Measurements from ENCODE around the gene KRT75. TPM values are rescaled to one million over a fixed set of nuclear protein-coding genes. Genes with fewer than 3 reads are reported as not detected.

Gene KRT75
- not detected in 2 replicates for total RNA-seq

DNA sequence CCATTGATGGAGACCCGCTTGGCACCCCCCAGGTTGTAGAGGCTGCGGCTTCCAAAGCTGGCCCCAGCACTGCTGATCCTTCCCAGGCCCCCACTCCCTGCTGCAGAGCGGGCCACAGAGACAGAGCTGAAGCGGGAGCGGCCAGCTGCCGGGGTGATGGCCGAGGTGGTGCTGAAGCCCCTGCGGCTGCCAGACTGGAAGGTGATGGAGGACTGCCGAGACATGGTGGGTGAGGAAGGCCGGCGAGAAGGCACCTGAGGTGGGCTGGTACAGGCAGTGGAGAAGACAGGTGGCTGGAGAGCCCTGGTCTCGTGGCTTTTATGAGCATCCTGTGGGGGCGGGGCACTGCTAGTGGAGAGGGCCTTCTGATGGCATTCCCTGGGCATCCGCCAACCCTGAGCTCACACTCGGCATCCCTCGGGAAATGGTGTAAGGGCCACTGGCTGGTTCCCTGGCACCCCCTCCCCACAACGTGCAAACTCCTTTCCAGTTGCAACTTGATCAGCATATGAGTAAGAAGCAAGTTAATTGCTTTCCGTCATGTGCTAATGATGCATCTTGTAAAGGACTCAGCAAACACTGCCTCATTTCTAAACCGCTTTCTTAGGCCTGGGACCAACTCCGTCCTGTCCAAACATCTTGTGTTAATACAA is at the start of gene KRT75:
KRT75 (minus strand) TSS at position 291 of the 653 bp plus-strand sequence; CDS start at position 224, 67 bp downstream.

DNA sequence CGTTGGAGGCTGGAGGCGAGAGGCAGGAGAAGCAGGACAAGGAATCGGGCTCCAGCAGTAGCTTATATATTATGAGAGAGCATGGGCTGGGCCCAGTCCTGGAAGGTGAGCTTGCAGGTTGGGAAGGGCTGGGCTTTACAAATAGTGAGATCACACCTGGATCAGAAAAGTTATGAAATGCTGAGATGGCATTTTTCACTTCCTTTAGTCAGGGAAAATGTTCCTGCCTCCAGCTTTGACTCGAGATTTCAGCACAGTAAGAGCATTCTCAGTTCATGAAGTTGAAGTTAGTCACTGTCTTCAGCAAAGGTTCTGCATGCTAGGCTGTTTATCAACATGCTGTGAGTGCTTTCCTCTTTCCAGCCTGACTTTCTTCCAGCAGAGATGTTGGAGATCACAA is 39.6 kb upstream of the KRT75 start, which contains the start of gene KRT6C:
KRT6C (minus strand) TSS at position 38 of the 400 bp plus-strand sequence. CDS start 68 bp downstream, outside the sequence.

DNA sequence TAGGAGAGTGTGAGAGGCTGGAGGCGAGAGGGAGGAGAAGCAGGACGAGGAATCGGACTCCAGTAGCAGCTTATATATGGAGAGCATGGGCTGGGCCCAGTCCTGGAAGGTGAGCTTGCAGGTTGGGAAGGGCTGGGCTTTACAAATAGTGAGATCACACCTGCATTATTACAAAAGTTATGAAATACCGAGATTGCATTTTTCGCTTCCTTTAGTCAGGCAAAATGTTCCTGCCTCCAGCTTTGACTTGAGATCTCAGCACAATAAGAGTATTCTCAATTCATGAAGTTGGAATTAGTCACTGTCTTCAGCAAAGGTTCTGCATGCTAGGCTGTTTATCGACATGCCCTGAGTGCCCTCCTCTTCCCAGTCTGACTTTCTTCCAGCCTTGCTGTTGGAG is 17.9 kb upstream of the KRT75 start, which contains the start of gene KRT6B:
KRT6B (minus strand) TSS at position 46 of the 400 bp plus-strand sequence. CDS start 68 bp downstream, outside the sequence.

DNA sequence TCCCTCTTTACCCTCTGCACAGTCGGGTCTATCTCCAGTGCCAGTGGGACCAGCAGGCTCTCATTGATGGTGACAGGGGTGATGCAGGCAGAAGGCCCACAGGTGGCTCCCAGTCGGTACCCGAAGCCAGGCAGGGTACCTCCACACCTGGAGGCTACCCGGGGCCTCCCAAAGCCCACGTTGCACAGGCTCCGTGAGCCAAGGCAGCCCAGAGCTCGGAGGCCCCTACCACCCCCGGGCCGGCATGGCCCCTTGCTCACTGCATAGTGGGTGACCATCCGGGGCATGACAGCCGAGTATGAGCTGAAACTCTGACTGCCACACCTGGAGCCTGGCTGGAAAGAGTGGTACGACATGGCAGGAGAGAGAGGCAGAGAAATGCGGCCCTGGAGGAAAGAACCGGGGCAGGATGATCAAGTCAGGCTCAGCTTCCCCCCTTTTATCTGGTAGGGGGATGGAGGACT is 28.2 kb downstream of the KRT75 start, which contains the start of gene KRT82:
KRT82 (minus strand) TSS at position 414 of the 464 bp plus-strand sequence; CDS start at position 356, 58 bp downstream.

DNA sequence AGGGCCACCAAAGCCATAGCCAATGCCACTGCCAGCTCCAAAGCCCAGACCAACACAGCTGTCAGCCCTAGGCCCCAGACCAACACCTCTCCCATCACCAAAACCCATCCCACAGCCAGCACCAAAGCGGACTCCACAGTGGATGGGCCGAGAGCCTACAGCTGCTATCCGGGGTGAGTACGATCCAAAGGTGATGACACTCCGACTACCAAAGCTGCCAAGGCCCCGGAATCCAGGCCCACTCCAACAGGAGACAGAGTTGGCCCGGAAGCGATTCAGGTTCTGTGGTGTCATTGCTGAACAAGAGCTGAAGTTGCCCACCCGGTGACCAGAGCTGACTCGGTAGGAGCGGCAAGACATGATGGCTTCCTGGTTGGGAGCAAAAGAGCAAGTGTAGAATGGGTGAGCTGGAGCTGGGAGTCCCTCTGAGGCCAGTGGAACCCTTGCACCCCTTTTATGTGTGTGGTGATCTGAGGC is 48.9 kb downstream of the KRT75 start, which contains the start of gene KRT84:
KRT84 (minus strand) TSS at position 427 of the 477 bp plus-strand sequence; CDS start at position 360, 67 bp downstream.

Other genes starting within 250 kb of the KRT75 start
- gene KRT80, start 242.4 kb downstream of the KRT75 start, total RNA-seq: 0.16 and 1.0 TPM in 2 replicates
- 55.5 and 66.4 TPM in 2 replicates for gene KRT7, start 201.1 kb downstream of the KRT75 start, total RNA-seq
- 0.16 TPM in 1 of 2 replicates, not detected in the other for gene KRT86, start 159.7 kb downstream of the KRT75 start, total RNA-seq
- not detected in 2 replicates for gene KRT81, start 142.8 kb downstream of the KRT75 start, total RNA-seq
- gene KRT83, start 113.0 kb downstream of the KRT75 start, total RNA-seq: not detected in 2 replicates
- not detected in 2 replicates for gene KRT85, start 66.9 kb downstream of the KRT75 start, total RNA-seq
- gene KRT84, start 48.7 kb downstream of the KRT75 start, total RNA-seq: not detected in 2 replicates
- not detected in 2 replicates for gene KRT82, start 28.0 kb downstream of the KRT75 start, total RNA-seq
- gene KRT6B, start 17.8 kb upstream of the KRT75 start, total RNA-seq: 0.13 and 0.32 TPM in 2 replicates
- not detected in 2 replicates for gene KRT6C, start 39.4 kb upstream of the KRT75 start, total RNA-seq
- gene KRT6A, start 58.9 kb upstream of the KRT75 start, total RNA-seq: 0.76 and 0.97 TPM in 2 replicates
- gene KRT5, start 86.0 kb upstream of the KRT75 start, total RNA-seq: 0.31 and 0.65 TPM in 2 replicates
- gene KRT71, start 118.8 kb upstream of the KRT75 start, total RNA-seq: not detected in 2 replicates
- gene KRT74, start 139.5 kb upstream of the KRT75 start, total RNA-seq: not detected in 2 replicates
- not detected in 2 replicates for gene KRT72, start 167.1 kb upstream of the KRT75 start, total RNA-seq
- not detected in 2 replicates for gene KRT73, start 184.2 kb upstream of the KRT75 start, total RNA-seq
- not detected in 2 replicates for gene KRT2, start 217.8 kb upstream of the KRT75 start, total RNA-seq
- not detected in 2 replicates for gene KRT1, start 246.0 kb upstream of the KRT75 start, total RNA-seq

Data from bladder microvascular endothelial cell (primary cell).